OCI-LY7 (cell line): ENCODE results near the gene COMMD8. TPM values are rescaled to one million over a fixed set of nuclear protein-coding genes. Genes with fewer than 3 reads are reported as not detected.

ENCODE experiments used
- BruUV-seq: library from RNA; stranded (reverse); fragments of 400-500 nt; replicated peaks from 2 replicates; lab custom pipeline; 2021; lab: Mats Ljungman, UMichigan
- CTCF ChIA-PET: fragments of 300-600 bp; sonication (Branson Sonifier 250); formaldehyde crosslinking; loops from one replicate; lab custom pipeline; 2022; ENCODE audit warnings: antibody characterized with exemption; ENCODE audit not compliant: unreplicated experiment; lab: Charles Lee
- POLR2A ChIA-PET: fragments of 300-600 bp; sonication (Branson Sonifier 250); formaldehyde crosslinking; loops from one replicate; lab custom pipeline; 2022; ENCODE audit warnings: antibody characterized with exemption; lab: Charles Lee
- DNase-seq: peaks from one replicate; pipeline ENCODE4 v3.0.0-alpha.2; 2015; ENCODE audit warnings: low spot score
- H2AFZ ChIP-seq: fragments of 200-600 bp; sonication (generic), shearing (Covaris generic); 2 replicates; pipeline ENCODE4 v1.6.1; 2014; ENCODE audit warnings: mild to moderate bottlenecking, antibody characterized with exemption, low read length, moderate library complexity
- H3K27ac ChIP-seq: fragments of 200-600 bp; sonication (generic); 2 replicates; pipeline ENCODE4 v1.5.1; 2014; ENCODE audit warnings: mixed run types, low read depth, mild to moderate bottlenecking, moderate library complexity, low read length, inconsistent platforms; ENCODE audit not compliant: poor library complexity, severe bottlenecking
- H3K36me3 ChIP-seq: fragments of 200-600 bp; sonication (generic); 2 replicates; pipeline ENCODE4 v1.6.1; 2014; ENCODE audit warnings: mild to moderate bottlenecking, antibody characterized with exemption, low read length, moderate library complexity, mixed read lengths; ENCODE audit not compliant: insufficient read depth
- H3K4me1 ChIP-seq: fragments of 200-600 bp; sonication (generic); 2 replicates; pipeline ENCODE4 v1.5.1; 2014; ENCODE audit warnings: mild to moderate bottlenecking, low read length; ENCODE audit not compliant: insufficient read depth, poor library complexity, severe bottlenecking
- H3K4me2 ChIP-seq: fragments of 200-600 bp; sonication (generic); 2 replicates; pipeline ENCODE4 v1.6.1; 2014; ENCODE audit warnings: mild to moderate bottlenecking, low read length
- H3K4me3 ChIP-seq: fragments of 200-600 bp; sonication (generic); 2 replicates; pipeline ENCODE4 v1.5.1; 2014; ENCODE audit warnings: mild to moderate bottlenecking, low read depth, low read length; ENCODE audit not compliant: poor library complexity, severe bottlenecking
- H3K79me2 ChIP-seq: fragments of 200-600 bp; sonication (generic); 2 replicates; pipeline ENCODE4 v1.6.1; 2016; ENCODE audit warnings: low read depth, mild to moderate bottlenecking, low read length, moderate library complexity, mixed read lengths; ENCODE audit not compliant: insufficient read depth
- H3K9me2 ChIP-seq: fragments of 200-600 bp; sonication (generic); 2 replicates; pipeline ENCODE4 v1.6.1; 2016; ENCODE audit warnings: mild to moderate bottlenecking, low read length, mixed read lengths; ENCODE audit not compliant: insufficient read depth
- H3K9me3 ChIP-seq: fragments of 200-600 bp; sonication (generic); 2 replicates; pipeline ENCODE4 v1.6.1; 2014; ENCODE audit warnings: mild to moderate bottlenecking, mixed run types, low read length, mixed read lengths
- H4K20me1 ChIP-seq: fragments of 200-600 bp; sonication (generic); 2 replicates; pipeline ENCODE4 v1.6.1; 2014; ENCODE audit warnings: mild to moderate bottlenecking, antibody characterized with exemption, low read length, moderate library complexity, mixed read lengths; ENCODE audit not compliant: insufficient read depth
- CTCF ChIP-seq: fragments of 200-600 bp; sonication (generic); conservative IDR thresholded peaks from 2 replicates; pipeline ENCODE4 v1.5.1; 2014; ENCODE audit warnings: mild to moderate bottlenecking, antibody characterized with exemption, low read length, moderate library complexity, mixed read lengths
- EZH2phosphoT487 ChIP-seq: fragments of 200-600 bp; sonication (generic); IDR thresholded peaks from 2 replicates; pipeline ENCODE4 v1.6.1; 2018; ENCODE audit warnings: low read depth, borderline replicate concordance, mild to moderate bottlenecking, mixed run types, antibody characterized with exemption, low read length, moderate library complexity, mixed read lengths
- intact Hi-C: fragments of 100-400 bp; cut with micrococcal nuclease; formaldehyde crosslinking; loops from one replicate; pipeline ENCODE4 v1.10.0; 2022; ENCODE audit not compliant: unreplicated experiment
- total RNA-seq, 2 experiments: library from RNA; depleted of rRNA in 1 of 2; stranded (reverse); fragments of >200 nt in 1 of 2; shearing (Covaris generic) in 1 of 2; gene quantifications; 2 replicates each; pipeline ENCODE4 v1.2.3, GENCODE V29; 2014 to 2022

The COMMD8 gene
- total RNA-seq, 2 experiments from 2014 or later: 25.8 to 38.7 TPM

- no peak for TF ChIP-seq EZH2phosphoT487
- no peak for TF ChIP-seq CTCF
- POLR2A ChIA-PET: interaction anchor here (0.8 to 6.7 kb wide), 7 partner anchors 9 to 355 kb away, joined by 3 to 140 read pairs (median 5); partner anchors contain the start of gene COMMD8
- Histone ChIP-seq H3K9me2 (no peaks in the 10 kb centered on the region), H3K27ac (no peak overlapping the region), H3K79me2 (peaks cover 6% of the 10 kb centered on the region; the same call in 1 of the 2 replicates), H3K4me3 (no peak overlapping the region), H2AFZ (peak overlapping the region; percentile 50), H3K4me1 (peaks cover 35% of the 10 kb centered on the region), H3K4me2 (peak overlapping the region; percentile 27; the same call in 1 of the 2 replicates), H3K9me3 (no peaks in the 10 kb centered on the region), H4K20me1 (no peaks in the 10 kb centered on the region), H3K36me3 (no peaks in the 10 kb centered on the region)
- DNase-seq: no peak
- BruUV-seq: no TSS peak
- intact Hi-C loops: loop anchor here (5.0 to 10.0 kb wide), 3 partner anchors 360 to 862 kb away; partner anchors contain the start of gene SLAIN2
- CTCF ChIA-PET: interaction anchor here (1.0 kb wide), 1 partner anchor 19 kb away, joined by 4 read pairs; the partner anchor contains the start of gene COMMD8
Measured at GRCh38 chr4:47482326-47482725, 18.8 kb upstream of the COMMD8 start.

GRCh38 chr4:47478804-47479203 lies 15.3 kb upstream of the COMMD8 start:
- Histone ChIP-seq H3K36me3 (no peaks in the 10 kb centered on the region), H3K4me1 (peaks cover 14% of the 10 kb centered on the region), H3K9me2 (no peaks in the 10 kb centered on the region), H2AFZ (no peak overlapping the region), H3K4me2 (no peak overlapping the region), H3K9me3 (no peaks in the 10 kb centered on the region), H4K20me1 (no peaks in the 10 kb centered on the region), H3K27ac (no peak overlapping the region), H3K79me2 (no peaks in the 10 kb centered on the region), H3K4me3 (no peak overlapping the region)
- intact Hi-C loops: no loop called here
- no peak for TF ChIP-seq CTCF
- TF ChIP-seq EZH2phosphoT487: no peak
- CTCF ChIA-PET: interaction anchor here (0.6 kb wide), 1 partner anchor 29 kb away, joined by 3 read pairs; no protein-coding TSS in a partner anchor
- no peak for DNase-seq
- POLR2A ChIA-PET: no interaction called here
- no TSS peak for BruUV-seq

GRCh38 chr4:47475411-47475810 lies 11.9 kb upstream of the COMMD8 start:
- ChIA-PET CTCF (no interaction called here), POLR2A (interaction anchor here (0.7 to 1.8 kb wide), 5 partner anchors 8 to 37 kb away, joined by 3 to 11 read pairs (median 8); partner anchors contain the start of genes ATP10D and COMMD8)
- no TSS peak for BruUV-seq
- no peaks in the 10 kb centered on the region for H3K36me3 ChIP-seq
- no peak for TF ChIP-seq CTCF
- TF ChIP-seq EZH2phosphoT487: no peak
- no peak for DNase-seq
- intact Hi-C loops: no loop called here
- no peaks in the 10 kb centered on the region for H3K79me2 ChIP-seq
- no peak overlapping the region for H3K4me3 ChIP-seq
- H3K27ac ChIP-seq: no peak overlapping the region
- no peak overlapping the region for H3K4me2 ChIP-seq
- no peak overlapping the region for H2AFZ ChIP-seq
- no peaks in the 10 kb centered on the region for H4K20me1 ChIP-seq
- H3K9me2 ChIP-seq: no peaks in the 10 kb centered on the region
- H3K4me1 ChIP-seq: no peaks in the 10 kb centered on the region
- no peaks in the 10 kb centered on the region for H3K9me3 ChIP-seq
